Endothelial cell of umbilical vein (primary cell): ENCODE results near the gene TNRC6C. TPM values are rescaled to one million over a fixed set of nuclear protein-coding genes. Genes with fewer than 3 reads are reported as not detected.

Source experiments
- BruUV-seq: library from RNA; stranded (reverse); fragments of 400-500 nt; replicated peaks from 2 replicates; lab custom pipeline; 2021; lab: Mats Ljungman, UMichigan
- CTCF ChIA-PET: fragments of 300-600, 350-600 bp; sonication (Branson Sonifier 250); formaldehyde crosslinking; loops from one replicate; lab custom pipeline; 2021; ENCODE audit warnings: antibody characterized with exemption, inconsistent platforms; lab: Charles Lee
- POLR2A ChIA-PET: fragments of 300-600, 350-600 bp; sonication (Branson Sonifier 250); formaldehyde crosslinking; loops from one replicate; lab custom pipeline; 2021; ENCODE audit warnings: antibody characterized with exemption, inconsistent platforms; lab: Charles Lee
- DNase-seq: peaks from one replicate; pipeline ENCODE4 v3.0.0-alpha.2; 2011; ENCODE audit warnings: low read depth, low spot score
- FAIRE-seq: peaks from 2 replicates; lab custom pipeline; 2011; peaks lifted over from hg19 to GRCh38; lab: Jason Lieb, UNC
- H2AFZ ChIP-seq: 2 replicates; pipeline ENCODE4 v1.6.0; 2012; ENCODE audit warnings: low read depth, low read length, control low read depth, inconsistent platforms
- H3K27ac ChIP-seq: 2 replicates; pipeline ENCODE4 v1.5.1; 2011; ENCODE audit warnings: low read depth, mild to moderate bottlenecking, control low read depth, low read length, moderate library complexity; ENCODE audit not compliant: insufficient read depth
- H3K27me3 ChIP-seq, 2 experiments: 2 replicates each; pipeline versions ENCODE4 v1.6.0 to v1.6.1; 2011; ENCODE audit warnings: low read length in 2 of 2, mixed read lengths in 1 of 2; ENCODE audit not compliant: control insufficient read depth in 2 of 2, insufficient read depth in 2 of 2
- H3K36me3 ChIP-seq, 2 experiments: 2 replicates in 1 of 2; 3 replicates in 1 of 2; pipeline ENCODE4 v1.5.1; 2011; ENCODE audit warnings: low read length in 2 of 2, mild to moderate bottlenecking in 1 of 2, moderate library complexity in 1 of 2; ENCODE audit not compliant: control insufficient read depth in 2 of 2, insufficient read depth in 2 of 2; ENCODE audit errors: extremely low read depth in 1 of 2
- H3K4me1 ChIP-seq: 3 replicates; pipeline ENCODE4 v1.5.1; 2011; ENCODE audit warnings: mild to moderate bottlenecking, low read length; ENCODE audit not compliant: control insufficient read depth, insufficient read depth; ENCODE audit errors: extremely low read depth
- H3K4me2 ChIP-seq: 2 replicates; pipeline ENCODE4 v1.6.1; 2011; ENCODE audit warnings: low read length, control low read depth, mixed read lengths; ENCODE audit not compliant: insufficient read depth
- H3K4me3 ChIP-seq, 3 experiments: fragments of 200-600 bp in 1 of 3; sonication (generic), shearing (Covaris generic) in 1 of 3; replicated peaks in 1 of 3; 2 replicates each; pipeline ENCODE4 v1.5.1; 2011 to 2016; ENCODE audit warnings: control low read depth in 3 of 3, low read length in 3 of 3, mild to moderate bottlenecking in 2 of 3, inconsistent platforms in 1 of 3, low read depth in 1 of 3, moderate library complexity in 1 of 3; ENCODE audit not compliant: insufficient read depth in 1 of 3
- H3K79me2 ChIP-seq: 2 replicates; pipeline ENCODE4 v1.6.0; 2012; ENCODE audit warnings: low read length, inconsistent platforms; ENCODE audit not compliant: control insufficient read depth, insufficient read depth
- H3K9ac ChIP-seq: replicated peaks from 2 replicates; pipeline ENCODE3; 2011; ENCODE audit warnings: low read length, control low read depth; ENCODE audit not compliant: insufficient read depth; ENCODE audit errors: extremely low read depth
- H3K9me1 ChIP-seq: replicated peaks from 3 replicates; pipeline ENCODE4 v1.6.0; 2011; ENCODE audit warnings: mild to moderate bottlenecking, low read length; ENCODE audit not compliant: control insufficient read depth, insufficient read depth; ENCODE audit errors: extremely low read depth
- H3K9me3 ChIP-seq: replicated peaks from 2 replicates; pipeline ENCODE4 v1.5.1; 2012; ENCODE audit warnings: low read length, inconsistent platforms; ENCODE audit not compliant: control insufficient read depth, insufficient read depth
- H4K20me1 ChIP-seq: replicated peaks from 2 replicates; pipeline ENCODE3; 2011; ENCODE audit warnings: mild to moderate bottlenecking, low read length; ENCODE audit not compliant: control insufficient read depth, insufficient read depth; ENCODE audit errors: extremely low read depth
- CTCF ChIP-seq, 2 donors: IDR thresholded peaks; 1 replicate in 1 of 2; 2 replicates in 1 of 2; pipeline ENCODE4 v1.5.1; 2011; ENCODE audit warnings: low read length in 2 of 2, mild to moderate bottlenecking in 2 of 2, moderate library complexity in 2 of 2, control low read depth in 1 of 2, inconsistent platforms in 1 of 2, low read depth in 1 of 2; ENCODE audit not compliant: insufficient read depth in 1 of 2; ENCODE audit errors: extremely low read depth in 1 of 2
- EZH2 ChIP-seq: IDR thresholded peaks from 2 replicates; pipeline ENCODE4 v1.6.1; 2012; ENCODE audit warnings: borderline replicate concordance, low read depth, mild to moderate bottlenecking, moderate library complexity, low read length, inconsistent platforms; ENCODE audit not compliant: severe bottlenecking
- FOS ChIP-seq: IDR thresholded peaks from 2 replicates; pipeline ENCODE4 v1.6.1; 2011; ENCODE audit warnings: mild to moderate bottlenecking, low read length, moderate library complexity, borderline replicate concordance; ENCODE audit not compliant: insufficient read depth
- JUN ChIP-seq: IDR thresholded peaks from 2 replicates; pipeline ENCODE4 v1.6.1; 2011; ENCODE audit warnings: borderline replicate concordance, low read depth; ENCODE audit not compliant: insufficient read length, insufficient read depth
- MAX ChIP-seq: IDR thresholded peaks from 2 replicates; pipeline ENCODE4 v1.6.1; 2011; ENCODE audit not compliant: insufficient read depth, insufficient read length
- POLR2A ChIP-seq: IDR thresholded peaks from 2 replicates; pipeline ENCODE4 v1.6.1; 2012; ENCODE audit warnings: low read depth, mild to moderate bottlenecking, control low read depth, low read length
- POLR2AphosphoS5 ChIP-seq: IDR thresholded peaks from 2 replicates; pipeline ENCODE4 v1.6.1; 2012; ENCODE audit warnings: low read depth, mild to moderate bottlenecking, control low read depth, low read length, moderate library complexity; ENCODE audit not compliant: insufficient read depth
- dilution Hi-C: fragments of 300-500 bp; cut with MboI; formaldehyde crosslinking; loops from one replicate; pipeline ENCODE4 v1.15.0; 2019; ENCODE audit warnings: low sequenced_read_pairs; ENCODE audit not compliant: extremely low pct_ligation_motif_present
- intact Hi-C: fragments of 100-400 bp; cut with micrococcal nuclease; formaldehyde crosslinking; loops from one replicate; pipeline ENCODE4 v1.10.0; 2022
- polyA plus RNA-seq, 4 experiments: library from polyadenylated mRNA; depleted of rRNA in 3 of 4; stranded (reverse) in 3 of 4; unstranded in 1 of 4; fragments of >200 nt; gene quantifications; 2 replicates each; pipeline versions ENCODE4 v1.2.1 to v1.2.3, GENCODE V29; 2011 to 2012; ENCODE audit warnings: missing spikeins in 1 of 4
- total RNA-seq: library from RNA; stranded (reverse); gene quantifications from 2 replicates; pipeline ENCODE4 v1.2.3, GENCODE V29; 2021

Gene TNRC6C
- total and polyA plus RNA-seq, 2 donors (not counting 3 experiments of a cell fraction or from before 2014, with no cell fraction given): 2.1 to 17.5 TPM

GRCh38 chr17:77926981-77927380 lies 31.5 kb upstream of the TNRC6C start:
- H3K27ac ChIP-seq: no peak overlapping the region
- H4K20me1 ChIP-seq: no peaks in the 10 kb centered on the region
- no peak overlapping the region for H3K4me3 ChIP-seq
- POLR2A ChIA-PET: no interaction called here
- intact Hi-C loops: no loop called here
- DNase-seq: no peak
- H2AFZ ChIP-seq: no peak overlapping the region
- H3K79me2 ChIP-seq: no peaks in the 10 kb centered on the region
- peaks cover 1 to 3% of the 10 kb centered on the region in 2 experiments for H3K27me3 ChIP-seq
- H3K9me3 ChIP-seq: no peaks in the 10 kb centered on the region
- no peak for FAIRE-seq
- H3K9ac ChIP-seq: no peak overlapping the region
- no peaks in the 10 kb centered on the region for H3K4me1 ChIP-seq
- no peak overlapping the region for H3K4me2 ChIP-seq
- no peaks in the 10 kb centered on the region for H3K36me3 ChIP-seq
- TF ChIP-seq POLR2A (no peak), CTCF (IDR thresholded peaks at IDR 0.05; ENCODE audit: extremely low read depth in 1 of 2, insufficient read depth in 1 of 2, low read depth in 1 of 2, low read length in 2 of 2) (no peak), JUN (no peak), POLR2AphosphoS5 (no peak), MAX (no peak), FOS (no peak), EZH2 (no peak)
- no TSS peak for BruUV-seq
- dilution Hi-C loops: no loop called here
- CTCF ChIA-PET: interaction anchor here (1.4 kb wide), 1 partner anchor 11 kb away, joined by 3 read pairs; no protein-coding TSS in a partner anchor
- no peaks in the 10 kb centered on the region for H3K9me1 ChIP-seq
